Stimulated activated CD4-positive, alpha-beta T cell treated with anti-CD3 and anti-CD28 coated beads, Interleukin-12 subunit alpha, Interleukin-12 subunit beta, amount 100 ng/mL, for 4 hours (primary cell): ENCODE measurements around the gene ZNF184.

ENCODE experiments used
- DNase-seq: peaks from one replicate; pipeline ENCODE4 v3.0.0-alpha.2; 2020

The ZNF184 gene

GRCh38 chr6:27419363-27419762, 53.5 kb downstream of the ZNF184 start:
- DNase-seq, result no peak

GRCh38 chr6:27415898-27416297, 57.0 kb downstream of the ZNF184 start:
- DNase-seq, result no peak

GRCh38 chr6:27414996-27415395, 57.9 kb downstream of the ZNF184 start:
- DNase-seq, result no peak

DNA sequence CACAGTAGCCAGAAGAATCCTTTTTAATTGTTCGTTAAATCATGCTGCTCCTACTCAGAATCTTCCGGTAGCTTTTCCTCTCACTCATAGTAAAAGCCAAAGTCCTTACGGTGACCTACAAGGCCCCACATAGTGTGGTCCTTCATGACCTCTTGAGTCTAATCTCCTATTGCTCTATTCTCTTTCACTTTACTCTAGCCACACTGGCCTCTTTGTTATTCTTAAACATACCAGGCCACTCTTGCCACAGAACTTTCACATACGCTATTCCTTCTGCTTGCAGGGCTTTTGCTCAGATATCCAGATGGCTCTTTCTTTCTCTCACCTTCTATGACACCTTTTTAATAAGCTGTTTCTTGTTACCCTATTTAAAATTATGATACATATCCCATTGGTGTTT, 58.6 kb downstream of the ZNF184 start:
- DNase-seq, result no peak

DNA sequence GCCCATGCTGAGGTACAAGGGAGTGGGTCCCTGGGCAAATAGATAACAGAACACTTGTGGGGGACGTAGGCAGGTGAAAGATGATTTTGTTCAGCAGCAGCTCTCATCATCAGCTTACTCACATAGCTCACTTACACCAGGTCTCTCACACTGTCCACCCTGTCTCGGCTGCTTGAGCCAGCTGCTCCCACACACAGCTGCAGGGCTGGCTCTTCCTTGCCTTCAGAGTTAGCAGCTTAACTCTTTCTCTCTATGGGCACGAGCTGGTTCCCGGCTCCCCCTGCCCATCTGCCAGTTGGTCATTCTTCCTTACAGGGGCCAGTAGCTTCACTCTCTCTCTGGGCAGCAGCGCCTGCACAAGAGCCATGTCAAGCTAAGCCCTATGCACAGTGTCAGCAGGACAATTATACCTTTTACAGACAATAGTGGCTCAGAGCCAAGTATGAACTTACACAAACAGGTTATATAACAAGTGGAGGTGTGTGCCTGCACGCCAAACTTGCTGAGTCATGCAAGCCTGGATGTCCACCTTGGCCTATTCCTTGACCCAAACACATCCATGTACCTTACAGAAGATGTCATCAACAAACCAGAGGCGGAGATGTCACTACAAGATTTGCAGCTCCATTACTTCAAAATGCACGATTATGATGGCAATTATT, 65.6 kb downstream of the ZNF184 start:
- DNase-seq, result no peak

DNA sequence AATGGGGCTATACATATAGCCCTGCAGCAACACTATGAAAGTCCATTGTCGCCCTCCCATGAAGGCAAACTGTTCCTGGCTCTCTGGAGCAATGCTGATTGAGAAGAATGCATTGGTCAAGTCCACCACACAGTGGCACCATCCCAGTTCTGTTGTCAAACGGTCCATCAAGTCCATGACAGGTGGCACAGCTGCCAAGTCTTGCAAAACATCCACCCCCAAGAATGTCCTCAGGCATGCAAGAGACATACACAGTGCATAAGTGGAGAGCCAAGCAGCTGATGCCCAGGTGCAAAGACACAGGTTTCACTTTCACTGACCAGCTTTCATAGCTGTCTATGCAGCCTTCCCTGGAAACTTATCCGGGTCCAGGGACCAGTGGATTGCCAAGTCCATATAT, 66.8 kb downstream of the ZNF184 start:
- DNase-seq, result no peak

DNA sequence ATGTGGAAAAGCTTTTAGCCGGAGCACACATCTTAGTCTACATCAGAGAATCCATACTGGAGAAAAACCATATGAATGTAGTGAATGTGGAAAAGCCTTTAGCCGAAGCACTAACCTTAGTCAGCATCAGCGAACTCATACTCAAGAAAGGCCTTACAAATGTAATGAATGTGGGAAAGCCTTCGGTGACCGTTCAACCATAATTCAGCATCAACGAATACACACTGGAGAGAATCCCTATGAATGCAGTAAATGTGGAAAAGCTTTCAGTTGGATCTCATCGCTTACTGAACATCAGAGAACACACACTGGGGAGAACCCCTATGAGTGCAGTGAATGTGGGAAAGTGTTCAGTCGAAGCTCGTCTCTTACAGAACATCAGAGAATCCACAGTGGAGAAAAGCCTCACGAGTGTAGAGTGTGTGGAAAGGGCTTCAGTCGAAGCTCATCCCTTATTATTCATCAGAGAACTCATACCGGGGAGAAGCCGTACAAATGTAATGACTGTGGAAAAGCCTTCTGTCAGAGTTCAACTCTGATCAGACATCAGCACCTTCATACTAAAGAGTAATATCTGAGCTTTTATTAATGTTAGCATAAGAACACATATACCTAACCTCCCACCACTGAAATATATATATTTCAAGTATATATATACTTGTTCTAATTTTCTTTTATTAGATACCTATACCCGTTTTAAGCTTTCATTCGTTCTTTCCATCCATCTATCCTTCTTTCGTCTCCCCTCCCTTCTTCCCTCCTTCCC, 71.8 kb downstream of the ZNF184 start:
- DNase-seq, result no peak
